Activated CD8-positive, alpha-beta memory T cell treated with anti-CD3 and anti-CD28 coated beads, Interleukin-2, amount 50 U/mL, for 1 hour (primary cell): ENCODE measurements around the gene TMEM209.
"Not testable (repeated sequence)": the region's sequence is repeated elsewhere in the genome, so short reads cannot be mapped to it uniquely, and the experiment has no call there.

ENCODE experiments used
- DNase-seq: peaks from one replicate; pipeline ENCODE4 v3.0.0-alpha.2; 2020; ENCODE audit errors: extremely low read depth

TMEM209 gene

DNA sequence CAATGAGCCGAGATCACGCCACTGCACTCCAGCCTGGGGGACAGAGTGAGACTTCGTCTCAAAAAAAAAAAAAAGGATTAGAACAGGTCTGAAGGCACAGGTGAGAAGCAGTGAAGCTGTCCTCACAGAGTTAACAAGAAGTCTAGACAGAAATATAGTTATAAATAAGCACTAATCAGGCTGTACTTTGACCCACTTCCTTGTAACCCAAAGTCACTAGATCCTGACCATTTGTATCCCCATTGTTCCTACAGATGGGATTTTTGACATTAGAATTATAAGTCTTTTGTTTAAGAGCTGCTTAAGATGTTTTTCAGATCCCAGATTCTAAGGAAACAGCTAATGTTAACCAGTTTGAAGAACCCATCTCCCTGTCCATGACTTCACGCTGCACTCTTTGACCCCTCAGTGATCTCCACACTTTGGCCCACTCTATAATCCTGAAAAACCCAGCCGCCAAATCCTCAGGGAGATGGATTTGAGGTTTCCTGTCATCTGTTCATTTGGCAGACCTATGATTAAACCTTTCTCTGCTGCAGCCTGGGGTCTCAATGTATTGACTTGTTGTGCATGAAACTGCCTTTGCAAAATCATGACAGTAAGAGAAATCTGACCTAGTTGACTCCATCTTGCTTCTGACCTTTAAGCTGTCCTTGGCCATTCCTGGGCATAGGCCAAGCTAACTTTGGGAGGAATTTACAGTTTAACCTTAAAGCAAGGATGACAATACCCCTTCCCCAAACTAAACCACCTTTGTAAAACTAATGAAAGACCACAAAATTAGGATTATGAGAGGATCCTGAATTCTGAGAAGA is 13.8 kb upstream of the TMEM209 start:
- DNase-seq, result no peak

DNA sequence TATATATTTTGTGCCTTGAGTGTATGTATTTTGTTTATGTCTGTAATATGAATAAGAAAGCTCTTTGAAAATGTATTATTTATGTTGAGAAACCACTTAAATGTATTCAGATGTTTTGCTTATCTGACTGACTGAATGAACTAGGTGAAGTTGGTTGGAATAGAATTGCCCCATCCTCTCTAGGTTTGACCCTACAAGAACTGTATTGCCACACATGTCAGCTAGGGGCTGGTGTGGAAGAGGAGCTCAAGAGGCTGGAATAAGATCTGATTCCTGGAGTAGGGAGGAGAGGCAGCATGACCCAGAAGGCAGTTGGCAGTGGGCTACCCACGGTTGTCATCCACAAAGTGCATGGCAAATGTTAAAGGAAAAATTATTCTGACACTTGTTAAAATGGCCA is 11.5 kb upstream of the TMEM209 start:
- DNase-seq, result no peak

GRCh38 chr7:130216025-130216424 is 10.8 kb upstream of the TMEM209 start:
- DNase-seq, result no peak

- DNase-seq, result no peak
Measured at GRCh38 chr7:130213828-130214227, 8.6 kb upstream of the TMEM209 start.

GRCh38 chr7:130210181-130210935 is 5.2 kb upstream of the TMEM209 start:
- DNase-seq, result no peak

GRCh38 chr7:130208516-130208915 is 3.3 kb upstream of the TMEM209 start:
- no peak for DNase-seq

- no peak for DNase-seq
Measured at GRCh38 chr7:130207642-130208041, 2.4 kb upstream of the TMEM209 start, which contains the start of gene SSMEM1. Gene SSMEM1 (plus strand): TSS chr7:130207860. CDS start chr7:130207911, 51 bp downstream.

- DNase-seq, result no peak
Measured at GRCh38 chr7:130207033-130207432, 1.8 kb upstream of the TMEM209 start.

GRCh38 chr7:130201796-130202195 is 3.4 kb downstream of the TMEM209 start:
- DNase-seq, result no peak

DNA sequence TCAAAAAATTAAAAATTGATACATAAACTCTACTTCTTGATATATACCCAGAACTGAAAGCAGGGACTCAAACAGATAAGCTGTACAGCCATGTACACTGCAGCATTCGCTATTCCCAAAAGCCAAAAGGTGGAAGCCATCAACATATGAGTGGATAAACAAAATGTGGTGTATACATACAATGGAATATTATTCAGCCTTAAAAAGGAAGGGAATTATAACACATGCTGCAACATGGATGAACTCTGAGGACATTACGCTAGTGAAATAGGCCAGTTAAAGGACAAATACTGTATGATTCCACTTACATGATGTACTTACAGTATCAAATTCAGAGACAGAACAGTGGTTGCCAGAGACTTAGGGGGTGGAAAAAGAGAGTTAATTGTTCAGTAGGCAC is 8.1 kb downstream of the TMEM209 start:
- DNase-seq, result no peak

DNA sequence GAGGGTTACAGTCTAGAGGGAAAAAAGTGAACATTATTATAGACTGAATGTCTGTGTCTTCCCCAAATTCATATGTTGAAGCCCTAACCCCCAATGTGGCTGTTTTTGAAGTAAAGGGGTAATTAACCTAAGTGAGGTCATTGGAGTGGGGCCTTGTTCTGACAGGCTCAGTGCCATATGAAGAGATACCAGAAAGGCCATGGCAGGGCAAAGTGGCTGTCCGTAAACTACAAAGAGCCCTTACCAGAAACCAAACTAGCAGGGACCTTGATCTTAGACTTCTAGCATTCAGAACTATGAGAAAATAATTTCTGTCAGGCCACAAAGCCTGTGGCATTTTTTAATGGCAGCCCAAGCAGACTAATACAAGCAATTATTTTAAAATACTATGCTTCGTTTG is 8.7 kb downstream of the TMEM209 start:
- no peak for DNase-seq

DNA sequence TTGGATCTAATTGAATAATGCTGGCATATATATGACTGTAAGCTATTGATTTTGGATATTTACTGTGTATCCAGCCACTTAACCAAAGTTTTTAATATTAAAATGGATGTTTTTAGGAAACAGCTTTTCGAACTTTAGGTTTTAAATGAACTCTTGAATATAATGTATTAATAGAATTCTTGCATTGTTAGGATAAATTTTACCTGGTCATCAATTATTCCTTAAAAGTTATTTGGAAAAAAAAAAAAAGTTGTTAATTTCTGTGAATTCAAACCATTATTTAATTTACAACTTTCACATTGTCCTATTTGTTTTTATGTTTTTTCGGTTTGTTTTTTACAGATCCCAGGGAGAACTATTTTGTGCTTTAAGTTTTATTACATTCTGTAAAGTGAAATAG is 9.8 kb downstream of the TMEM209 start:
- no peak for DNase-seq

- no peak for DNase-seq
Measured at GRCh38 chr7:130191791-130192190, 13.4 kb downstream of the TMEM209 start.

- DNase-seq, result no peak
Measured at GRCh38 chr7:130189343-130189742, 15.9 kb downstream of the TMEM209 start.

GRCh38 chr7:130187360-130187759 is 17.8 kb downstream of the TMEM209 start:
- DNase-seq, result no peak

DNA sequence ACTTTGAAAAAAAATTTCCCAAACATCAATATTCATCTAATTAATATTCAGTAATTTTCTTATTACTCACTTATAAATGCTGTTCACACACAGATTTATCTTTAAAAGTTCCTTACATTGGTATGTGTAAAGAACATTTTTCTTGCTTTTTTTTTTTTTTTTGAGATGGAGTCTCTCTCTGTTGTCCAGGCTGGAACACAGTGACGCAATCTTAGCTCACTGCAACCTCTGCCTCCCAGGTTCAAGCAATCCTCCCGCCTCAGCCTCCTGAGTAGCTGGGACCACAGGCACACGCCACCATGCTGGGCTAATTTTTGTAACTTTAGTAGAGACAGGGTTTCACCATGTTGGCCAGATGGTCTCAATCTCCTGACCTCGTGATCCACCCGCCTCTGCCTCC is 20.9 kb downstream of the TMEM209 start:
- DNase-seq, result not testable (repeated sequence)

DNA sequence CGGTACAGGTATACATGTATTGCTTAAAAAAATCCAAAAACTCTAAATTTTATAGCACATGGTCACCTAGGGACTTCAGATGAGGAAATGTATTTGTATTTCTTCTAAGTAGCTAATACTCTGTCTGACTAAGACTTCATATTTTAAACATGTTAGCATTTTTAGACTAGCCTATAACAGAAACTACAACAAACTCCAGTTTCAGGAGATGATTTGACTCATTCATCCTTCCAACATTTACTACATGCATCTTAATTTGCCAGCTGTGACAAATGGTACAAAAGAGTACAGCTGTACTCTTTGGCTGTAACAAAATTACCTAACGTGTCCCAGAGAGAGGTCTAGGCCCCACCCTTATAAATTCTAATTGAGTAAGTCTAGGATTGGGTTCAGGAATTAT is 22.2 kb downstream of the TMEM209 start:
- no peak for DNase-seq

GRCh38 chr7:130181263-130181605 is 24.0 kb downstream of the TMEM209 start:
- DNase-seq, result no peak

DNA sequence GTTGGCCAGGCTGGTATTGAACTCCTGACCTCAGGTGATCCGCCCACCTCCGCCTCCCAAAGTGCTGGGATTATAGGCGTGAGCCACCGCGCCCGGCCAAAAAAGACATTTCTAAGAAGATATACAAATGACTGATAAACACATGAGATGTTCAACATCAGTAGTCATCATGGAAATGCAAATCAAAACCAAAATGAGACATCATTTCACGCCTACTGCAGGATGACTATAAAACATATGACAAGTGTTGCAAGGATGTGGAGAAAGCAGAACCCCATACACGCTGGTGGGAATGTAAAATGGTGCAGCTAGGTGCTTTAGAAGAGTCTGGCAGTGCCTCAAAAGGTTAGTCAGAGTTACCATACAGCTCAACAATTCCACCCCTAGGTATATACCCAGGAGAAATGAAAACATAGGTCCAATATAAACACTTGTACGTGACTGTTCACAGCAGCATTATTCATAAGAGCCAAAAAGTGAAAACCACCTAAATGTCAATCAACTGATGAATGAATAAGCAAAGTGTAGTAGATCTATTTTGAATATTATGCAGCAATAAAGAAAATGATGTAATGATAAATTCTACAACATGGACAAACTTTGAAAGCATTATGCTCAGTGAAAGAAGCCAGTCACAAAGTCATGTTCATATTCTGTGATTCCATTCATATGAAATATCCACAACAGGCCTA is 24.5 kb downstream of the TMEM209 start:
- DNase-seq, result no peak

GRCh38 chr7:130179631-130180030 is 25.6 kb downstream of the TMEM209 start:
- DNase-seq, result no peak

- DNase-seq, result no peak
Measured at GRCh38 chr7:130178251-130178650, 27.0 kb downstream of the TMEM209 start.

GRCh38 chr7:130174237-130174959 is 30.8 kb downstream of the TMEM209 start:
- no peak for DNase-seq
